Raji (cell line): Measurements from ENCODE around the gene RECQL5.

Experiments
- POLR2A ChIP-seq: IDR thresholded peaks from 2 replicates; pipeline ENCODE4 v1.6.1; 2011; ENCODE audit warnings: low read depth, low read length, control low read depth; ENCODE audit not compliant: insufficient read depth

The RECQL5 gene

GRCh38 chr17:75672011-75672410 is 5.1 kb upstream of the RECQL5 start:
- TF ChIP-seq POLR2A: no peak

- no peak for TF ChIP-seq POLR2A
Measured at GRCh38 chr17:75670868-75671267, 3.9 kb upstream of the RECQL5 start.

GRCh38 chr17:75668489-75668888 is 1.5 kb upstream of the RECQL5 start:
- TF ChIP-seq POLR2A: no peak

- no peak for TF ChIP-seq POLR2A
Measured at GRCh38 chr17:75667825-75668224, 871 bp upstream of the RECQL5 start.

- TF ChIP-seq POLR2A: no peak
Measured at GRCh38 chr17:75665981-75666380, 973 bp downstream of the RECQL5 start.

- peak; percentile 30; the same call in 1 of the 2 replicates for TF ChIP-seq POLR2A
Measured at GRCh38 chr17:75664099-75664549, 2.8 kb downstream of the RECQL5 start.

- TF ChIP-seq POLR2A: no peak
Measured at GRCh38 chr17:75662511-75662910, 4.4 kb downstream of the RECQL5 start.

GRCh38 chr17:75661531-75661930 is 5.4 kb downstream of the RECQL5 start:
- no peak for TF ChIP-seq POLR2A

GRCh38 chr17:75658237-75658636 is 8.7 kb downstream of the RECQL5 start:
- no peak for TF ChIP-seq POLR2A

GRCh38 chr17:75654176-75654575 is 12.8 kb downstream of the RECQL5 start:
- TF ChIP-seq POLR2A: no peak

GRCh38 chr17:75652934-75653549 is 13.9 kb downstream of the RECQL5 start:
- TF ChIP-seq POLR2A: no peak

- no peak for TF ChIP-seq POLR2A
Measured at GRCh38 chr17:75652341-75652740, 14.6 kb downstream of the RECQL5 start.

GRCh38 chr17:75650874-75651273 is 16.1 kb downstream of the RECQL5 start:
- TF ChIP-seq POLR2A: no peak

GRCh38 chr17:75649687-75650086 is 17.3 kb downstream of the RECQL5 start:
- no peak for TF ChIP-seq POLR2A

- no peak for TF ChIP-seq POLR2A
Measured at GRCh38 chr17:75647921-75648320, 19.0 kb downstream of the RECQL5 start.

- no peak for TF ChIP-seq POLR2A
Measured at GRCh38 chr17:75647061-75647460, 19.9 kb downstream of the RECQL5 start.

- no peak for TF ChIP-seq POLR2A
Measured at GRCh38 chr17:75646638-75646992, 20.3 kb downstream of the RECQL5 start.
